GM12878 (cell line): Measurements from ENCODE around the gene MTHFD1L. TPM values are rescaled to one million over a fixed set of nuclear protein-coding genes. Genes with fewer than 3 reads are reported as not detected.

Source experiments
- ASH2L ChIP-seq: fragments of 300-600, 200-600 bp; sonication (generic); IDR thresholded peaks from 2 replicates; pipeline ENCODE4 v1.6.1; 2017; ENCODE audit warnings: low read depth, mild to moderate bottlenecking, borderline replicate concordance
- CHD1 ChIP-seq: IDR thresholded peaks from 2 replicates; pipeline ENCODE4 v1.6.1; 2012; ENCODE audit warnings: low read depth, low read length, improper control_type of control experiment
- RAD21 ChIP-seq: IDR thresholded peaks from 2 replicates; pipeline ENCODE4 v1.6.1; 2011; ENCODE audit warnings: mild to moderate bottlenecking, low read depth, low read length, moderate library complexity; ENCODE audit not compliant: insufficient read depth
- SMARCA5 ChIP-seq: fragments of 450-650 bp; IDR thresholded peaks from 2 replicates; pipeline ENCODE4 v1.6.1; 2017; ENCODE audit warnings: mild to moderate bottlenecking
- TCF12 ChIP-seq: IDR thresholded peaks from 2 replicates; pipeline ENCODE4 v1.6.1; 2011; ENCODE audit warnings: low read depth, mild to moderate bottlenecking, low read length
- polyA plus RNA-seq, 11 experiments: library from polyadenylated mRNA; depleted of rRNA in 4 of 11; unstranded in 6 of 11; stranded (reverse) in 5 of 11; fragments of >200 nt; fragmentation: Nextera tagmentation in 4 of 11; fragmentation: Illumina TruSeq in 1 of 11; extraction: Ambion mirVana in 4 of 11; extraction: Trizol in 1 of 11; gene quantifications; 1 replicate in 1 of 11; 2 replicates in 10 of 11; pipeline versions ENCODE4 v1.2.1 to v1.2.3, GENCODE V29; 2011 to 2016; ENCODE audit warnings: inconsistent platforms in 2 of 11, missing spikeins in 2 of 11, low read depth in 1 of 11
- total RNA-seq, 4 experiments: library from RNA; depleted of rRNA in 3 of 4; stranded (reverse); fragments of >200 nt in 3 of 4; fragmentation: Illumina TruSeq in 1 of 4; extraction: Trizol in 1 of 4; gene quantifications; 2 replicates each; pipeline versions ENCODE4 v1.2.1 to v1.2.3, GENCODE V29; 2013 to 2021
- TF ChIP-seq, protein P1 (sequence below): fragments of 450-650 bp; formaldehyde crosslinking; IDR thresholded peaks from 2 replicates; pipeline ENCODE4 v1.4.0; 2022; ENCODE audit warnings: mild to moderate bottlenecking, moderate library complexity
- TF ChIP-seq, protein P2 (sequence below), 3 experiments: IDR thresholded peaks in 2 of 3; conservative IDR thresholded peaks in 1 of 3; 2 replicates each; pipeline ENCODE4 v1.5.1; 2011; ENCODE audit warnings: low read depth in 3 of 3, low read length in 3 of 3, mild to moderate bottlenecking in 3 of 3, control low read depth in 2 of 3, moderate library complexity in 2 of 3, inconsistent platforms in 1 of 3, mixed read lengths in 1 of 3; ENCODE audit not compliant: control insufficient read depth in 2 of 3, insufficient read depth in 1 of 3; ENCODE audit errors: extremely low read depth in 1 of 3
- TF ChIP-seq, protein P3 (sequence below): fragments of 450-650 bp; IDR thresholded peaks from 2 replicates; pipeline ENCODE4 v1.6.1; 2018; ENCODE audit warnings: borderline replicate concordance, mild to moderate bottlenecking; ENCODE audit not compliant: partially characterized antibody

The MTHFD1L gene
- total and polyA plus RNA-seq, 10 of the 15 experiments (the other 5 are each of a cell fraction or from before 2014, with no cell fraction given), result 11.7 to 75.5 (median 28.8) TPM

- TF ChIP-seq, protein P1, sequence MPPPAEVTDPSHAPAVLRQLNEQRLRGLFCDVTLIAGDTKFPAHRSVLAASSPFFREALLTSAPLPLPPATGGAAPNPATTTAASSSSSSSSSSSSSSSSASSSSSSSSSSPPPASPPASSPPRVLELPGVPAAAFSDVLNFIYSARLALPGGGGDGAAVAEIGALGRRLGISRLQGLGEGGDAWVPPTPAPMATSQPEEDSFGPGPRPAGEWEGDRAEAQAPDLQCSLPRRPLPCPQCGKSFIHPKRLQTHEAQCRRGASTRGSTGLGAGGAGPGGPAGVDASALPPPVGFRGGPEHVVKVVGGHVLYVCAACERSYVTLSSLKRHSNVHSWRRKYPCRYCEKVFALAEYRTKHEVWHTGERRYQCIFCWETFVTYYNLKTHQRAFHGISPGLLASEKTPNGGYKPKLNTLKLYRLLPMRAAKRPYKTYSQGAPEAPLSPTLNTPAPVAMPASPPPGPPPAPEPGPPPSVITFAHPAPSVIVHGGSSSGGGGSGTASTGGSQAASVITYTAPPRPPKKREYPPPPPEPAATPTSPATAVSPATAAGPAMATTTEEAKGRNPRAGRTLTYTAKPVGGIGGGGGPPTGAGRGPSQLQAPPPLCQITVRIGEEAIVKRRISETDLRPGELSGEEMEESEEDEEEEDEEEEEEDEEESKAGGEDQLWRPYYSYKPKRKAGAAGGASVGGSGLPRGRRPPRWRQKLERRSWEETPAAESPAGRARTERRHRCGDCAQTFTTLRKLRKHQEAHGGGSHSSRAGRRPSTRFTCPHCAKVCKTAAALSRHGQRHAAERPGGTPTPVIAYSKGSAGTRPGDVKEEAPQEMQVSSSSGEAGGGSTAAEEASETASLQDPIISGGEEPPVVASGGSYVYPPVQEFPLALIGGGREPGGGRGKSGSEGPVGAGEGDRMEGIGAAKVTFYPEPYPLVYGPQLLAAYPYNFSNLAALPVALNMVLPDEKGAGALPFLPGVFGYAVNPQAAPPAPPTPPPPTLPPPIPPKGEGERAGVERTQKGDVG (CRISPR knock-in tag), result no peak
- TF ChIP-seq, protein P2, sequence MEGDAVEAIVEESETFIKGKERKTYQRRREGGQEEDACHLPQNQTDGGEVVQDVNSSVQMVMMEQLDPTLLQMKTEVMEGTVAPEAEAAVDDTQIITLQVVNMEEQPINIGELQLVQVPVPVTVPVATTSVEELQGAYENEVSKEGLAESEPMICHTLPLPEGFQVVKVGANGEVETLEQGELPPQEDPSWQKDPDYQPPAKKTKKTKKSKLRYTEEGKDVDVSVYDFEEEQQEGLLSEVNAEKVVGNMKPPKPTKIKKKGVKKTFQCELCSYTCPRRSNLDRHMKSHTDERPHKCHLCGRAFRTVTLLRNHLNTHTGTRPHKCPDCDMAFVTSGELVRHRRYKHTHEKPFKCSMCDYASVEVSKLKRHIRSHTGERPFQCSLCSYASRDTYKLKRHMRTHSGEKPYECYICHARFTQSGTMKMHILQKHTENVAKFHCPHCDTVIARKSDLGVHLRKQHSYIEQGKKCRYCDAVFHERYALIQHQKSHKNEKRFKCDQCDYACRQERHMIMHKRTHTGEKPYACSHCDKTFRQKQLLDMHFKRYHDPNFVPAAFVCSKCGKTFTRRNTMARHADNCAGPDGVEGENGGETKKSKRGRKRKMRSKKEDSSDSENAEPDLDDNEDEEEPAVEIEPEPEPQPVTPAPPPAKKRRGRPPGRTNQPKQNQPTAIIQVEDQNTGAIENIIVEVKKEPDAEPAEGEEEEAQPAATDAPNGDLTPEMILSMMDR (IDR thresholded peaks at IDR 0.05 in 2 of 3, conservative IDR thresholded peaks at IDR 0.05 in 1 of 3; ENCODE audit: control insufficient read depth in 2 of 3, extremely low read depth in 1 of 3, insufficient read depth in 1 of 3, low read depth in 3 of 3, low read length in 3 of 3), result no peak
- TF ChIP-seq CHD1, result no peak
- TF ChIP-seq, protein P3, sequence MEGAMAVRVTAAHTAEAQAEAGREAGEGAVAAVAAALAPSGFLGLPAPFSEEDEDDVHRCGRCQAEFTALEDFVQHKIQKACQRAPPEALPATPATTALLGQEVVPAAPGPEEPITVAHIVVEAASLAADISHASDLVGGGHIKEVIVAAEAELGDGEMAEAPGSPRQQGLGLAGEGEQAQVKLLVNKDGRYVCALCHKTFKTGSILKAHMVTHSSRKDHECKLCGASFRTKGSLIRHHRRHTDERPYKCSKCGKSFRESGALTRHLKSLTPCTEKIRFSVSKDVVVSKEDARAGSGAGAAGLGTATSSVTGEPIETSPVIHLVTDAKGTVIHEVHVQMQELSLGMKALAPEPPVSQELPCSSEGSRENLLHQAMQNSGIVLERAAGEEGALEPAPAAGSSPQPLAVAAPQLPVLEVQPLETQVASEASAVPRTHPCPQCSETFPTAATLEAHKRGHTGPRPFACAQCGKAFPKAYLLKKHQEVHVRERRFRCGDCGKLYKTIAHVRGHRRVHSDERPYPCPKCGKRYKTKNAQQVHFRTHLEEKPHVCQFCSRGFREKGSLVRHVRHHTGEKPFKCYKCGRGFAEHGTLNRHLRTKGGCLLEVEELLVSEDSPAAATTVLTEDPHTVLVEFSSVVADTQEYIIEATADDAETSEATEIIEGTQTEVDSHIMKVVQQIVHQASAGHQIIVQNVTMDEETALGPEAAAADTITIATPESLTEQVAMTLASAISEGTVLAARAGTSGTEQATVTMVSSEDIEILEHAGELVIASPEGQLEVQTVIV, result no peak
- no peak for TF ChIP-seq RAD21
- TF ChIP-seq SMARCA5, result no peak
- TF ChIP-seq ASH2L, result no peak
- no peak for TF ChIP-seq TCF12
These were observed 245.0 kb downstream of the MTHFD1L start (continued) for GRCh38 chr6:151110576-151110905.
